ENCODE data around the gene ZNF385C.
A peak's percentile ranks its signal among the peaks of the same experiment; 100 is the strongest.
"Not testable (repeated sequence)": the region's sequence is repeated elsewhere in the genome, so short reads cannot be mapped to it uniquely, and the experiment has no call there.

ZNF385C gene

GRCh38 chr17:42097691-42098631, at the start of gene ZNF385C:
TSS of gene ZNF385C (minus strand) at chr17:42098473. CDS start at chr17:42063056, 35,417 bp downstream.
- no peak for DNase-seq

DNA sequence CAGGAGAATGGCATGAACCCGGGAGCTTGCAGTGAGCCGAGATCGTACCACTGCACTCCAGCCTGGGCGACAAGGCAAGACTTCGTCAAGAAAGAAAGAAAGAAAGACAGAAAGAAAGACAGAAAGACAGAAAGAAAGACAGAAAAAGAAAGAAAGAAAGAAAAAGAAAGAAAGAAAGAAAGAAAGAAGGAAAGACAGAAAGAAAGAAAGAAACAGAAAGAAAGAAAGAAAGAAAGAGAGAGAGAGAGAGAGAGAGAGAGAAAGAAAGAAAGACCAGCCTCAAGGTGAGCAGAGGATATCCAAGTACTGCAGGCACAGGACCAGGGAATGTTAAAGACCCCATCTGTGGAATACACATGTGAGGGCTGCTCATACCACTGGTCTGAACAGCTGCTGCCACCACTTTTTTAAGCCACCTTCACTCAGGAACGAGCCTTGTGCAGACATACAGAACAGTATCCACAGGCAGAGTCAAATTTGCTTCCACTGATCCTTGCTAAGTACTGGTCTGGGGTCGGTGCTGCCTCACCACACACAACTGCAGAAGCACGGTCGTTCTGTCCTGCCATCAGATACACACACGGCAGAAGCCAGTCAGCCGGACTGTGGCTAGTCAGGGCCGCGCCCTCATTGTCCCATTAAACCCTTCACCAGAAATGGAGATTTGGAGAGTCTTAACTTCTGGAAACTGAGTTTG, 48.8 kb upstream of the ZNF385C start:
- no peak for DNase-seq

GRCh38 chr17:42143138-42143537, 44.9 kb upstream of the ZNF385C start:
- not testable (repeated sequence) for DNase-seq

DNA sequence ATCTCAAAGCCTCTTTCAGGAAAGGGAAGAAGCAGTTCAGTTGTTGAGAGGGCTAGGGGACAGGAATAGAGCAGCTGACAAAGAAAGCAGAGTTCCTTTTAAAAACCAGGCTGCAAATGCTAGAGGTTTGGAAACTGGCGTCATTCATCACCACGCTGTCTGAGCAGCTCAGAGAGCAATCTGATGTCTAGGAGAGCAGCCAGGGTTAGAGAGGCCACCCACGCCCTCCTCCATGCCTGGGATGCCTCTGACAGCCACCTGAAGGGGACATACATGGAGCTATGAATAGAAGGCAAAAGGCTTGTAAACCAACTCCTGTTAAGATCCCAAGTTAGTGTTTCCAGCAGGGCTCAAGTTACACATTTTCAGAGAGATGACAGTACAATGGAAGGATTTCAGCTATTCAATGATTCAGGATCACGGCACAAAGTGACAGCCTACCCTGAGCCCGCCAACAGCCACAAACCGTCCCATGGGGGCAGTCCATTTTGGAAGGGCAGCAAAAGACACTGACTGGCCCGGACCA, 44.2 kb upstream of the ZNF385C start:
- DNase-seq, result no peak

- peak; percentile 19 for DNase-seq
Observed at GRCh38 chr17:42141382-42141781, 43.1 kb upstream of the ZNF385C start.

GRCh38 chr17:42140690-42141089, 42.4 kb upstream of the ZNF385C start:
- DNase-seq, result not testable (repeated sequence)

- no peak for DNase-seq
Observed at GRCh38 chr17:42138749-42139492, 40.6 kb upstream of the ZNF385C start.

- no peak for DNase-seq
Observed at GRCh38 chr17:42136654-42137051, 38.4 kb upstream of the ZNF385C start.

- peak; percentile 86 for DNase-seq
Observed at GRCh38 chr17:42135664-42136653, 37.7 kb upstream of the ZNF385C start.

- no peak for DNase-seq
Observed at GRCh38 chr17:42135151-42135550, 36.9 kb upstream of the ZNF385C start.

GRCh38 chr17:42133461-42134041, 35.3 kb upstream of the ZNF385C start:
- DNase-seq, result no peak

GRCh38 chr17:42132941-42133340, 34.7 kb upstream of the ZNF385C start:
- peak; percentile 87 for DNase-seq

GRCh38 chr17:42131981-42132432, 33.7 kb upstream of the ZNF385C start:
- peak; percentile 38 for DNase-seq

DNA sequence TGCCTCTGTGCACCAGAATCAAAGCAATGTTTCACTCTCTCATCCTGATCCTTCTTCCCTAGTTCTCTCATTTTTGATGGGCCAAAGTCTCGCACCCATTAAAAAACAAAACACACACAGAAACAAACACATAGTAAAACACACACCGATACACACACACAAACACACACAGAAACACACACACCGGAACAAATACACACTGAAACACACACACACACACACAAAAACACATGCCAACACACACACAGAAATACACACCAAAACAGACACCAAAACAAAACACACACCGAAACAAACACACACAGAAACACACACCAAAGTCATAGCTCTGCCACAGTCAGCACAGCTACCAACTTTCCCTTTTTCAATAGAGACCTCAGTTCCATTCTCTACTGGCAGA, 33.0 kb upstream of the ZNF385C start:
- no peak for DNase-seq

DNA sequence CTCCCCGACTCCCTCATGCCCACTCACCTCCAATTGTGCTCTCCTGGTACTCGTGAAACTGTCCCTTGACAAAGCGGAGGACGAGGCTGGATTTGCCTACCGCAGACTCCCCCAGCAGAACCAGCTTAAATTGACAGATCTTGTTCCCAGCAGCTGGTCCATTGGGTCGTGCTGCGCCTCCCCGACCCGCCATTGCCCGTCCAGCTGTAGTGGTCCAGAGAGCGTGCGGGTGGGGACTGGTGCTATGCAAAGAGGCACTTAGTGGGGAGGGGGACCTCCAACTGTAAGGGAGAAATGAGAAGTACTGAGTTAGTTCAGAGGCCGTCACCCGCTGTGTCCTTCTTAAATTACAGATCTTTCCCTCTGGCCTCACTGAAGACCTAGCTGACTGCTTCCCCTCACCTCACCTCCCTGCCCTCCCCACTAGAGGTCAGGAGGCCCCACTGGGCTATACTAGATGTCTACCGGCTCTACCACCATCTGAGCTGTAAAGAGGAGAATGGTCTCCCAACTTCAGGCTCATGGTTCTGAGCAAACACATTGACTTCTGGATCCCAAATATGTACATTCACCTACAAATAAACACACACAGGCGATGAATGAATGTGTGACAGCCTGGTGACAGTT, 32.1 kb upstream of the ZNF385C start:
- DNase-seq, result no peak

GRCh38 chr17:42129109-42129837, 31.0 kb upstream of the ZNF385C start:
- DNase-seq, result peak; percentile 59

DNA sequence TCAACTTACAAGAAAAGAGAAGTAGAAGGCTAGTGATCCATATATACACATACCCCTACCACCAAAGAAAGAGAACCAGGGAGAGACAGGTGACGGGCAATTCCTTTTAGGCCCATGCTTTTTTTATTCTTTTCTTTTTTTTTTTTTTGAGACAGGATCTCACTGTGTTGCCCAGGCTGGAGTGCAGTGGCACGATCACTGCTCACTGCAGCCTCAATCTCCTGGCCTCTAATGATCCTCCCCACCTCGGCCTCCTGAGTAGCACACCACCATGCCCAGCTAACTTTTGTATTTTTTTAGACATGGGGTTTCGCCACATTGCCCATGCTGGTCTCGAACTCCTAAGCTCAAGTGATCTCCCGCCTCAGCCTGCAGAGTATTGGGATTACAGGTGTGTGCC, 29.1 kb upstream of the ZNF385C start:
- no peak for DNase-seq

DNA sequence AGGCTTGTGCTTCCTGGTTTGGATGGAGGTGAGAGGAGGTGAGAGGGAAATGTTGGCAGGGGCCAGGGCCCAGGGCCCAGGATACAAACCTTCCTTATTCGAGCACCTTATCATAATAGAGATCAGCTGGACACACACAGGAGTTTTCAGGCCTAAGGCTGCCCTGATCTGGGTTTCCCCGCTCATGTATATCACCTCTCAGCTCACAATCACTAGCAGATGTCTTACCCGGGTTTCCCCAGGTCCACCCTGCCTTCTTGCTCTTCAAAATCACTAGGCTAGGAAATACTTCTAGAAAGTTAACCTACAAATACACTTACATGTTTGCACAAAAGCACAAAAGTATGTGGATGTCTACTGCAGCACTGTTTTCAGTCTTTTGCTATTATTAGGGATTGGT, 28.6 kb upstream of the ZNF385C start:
- DNase-seq, result no peak

GRCh38 chr17:42125565-42125964, 27.3 kb upstream of the ZNF385C start:
- no peak for DNase-seq

DNA sequence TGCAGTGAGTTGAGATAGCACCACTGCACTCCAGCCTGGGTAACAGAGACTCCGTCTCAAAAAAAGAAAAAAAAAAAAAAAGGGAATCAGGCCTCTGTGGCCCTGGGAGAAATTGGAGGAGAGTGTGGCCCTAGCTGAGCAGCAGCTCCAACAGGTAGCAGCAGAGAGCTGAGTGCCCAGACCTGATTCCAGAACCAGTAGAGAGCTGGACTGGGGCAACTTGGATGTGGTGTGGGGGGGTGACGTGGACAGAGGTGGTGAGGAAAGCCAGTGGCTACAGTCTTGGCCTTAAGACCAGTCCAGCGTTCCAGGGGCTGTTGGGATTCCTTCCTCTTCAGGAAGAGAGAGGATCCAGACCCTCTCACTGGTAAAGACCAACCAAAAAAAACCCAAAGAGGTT, 26.0 kb upstream of the ZNF385C start:
- no peak for DNase-seq
